Activated T-cell treated with anti-CD3 and anti-CD28 coated beads for 4 hours (primary cell): ENCODE data around the gene FAM9C.
"Not testable (repeated sequence)": the region's sequence is repeated elsewhere in the genome, so short reads cannot be mapped to it uniquely, and the experiment has no call there.

Source experiments
- DNase-seq: peaks from one replicate; pipeline ENCODE4 v3.0.0-alpha.2; 2020

The FAM9C gene

DNA sequence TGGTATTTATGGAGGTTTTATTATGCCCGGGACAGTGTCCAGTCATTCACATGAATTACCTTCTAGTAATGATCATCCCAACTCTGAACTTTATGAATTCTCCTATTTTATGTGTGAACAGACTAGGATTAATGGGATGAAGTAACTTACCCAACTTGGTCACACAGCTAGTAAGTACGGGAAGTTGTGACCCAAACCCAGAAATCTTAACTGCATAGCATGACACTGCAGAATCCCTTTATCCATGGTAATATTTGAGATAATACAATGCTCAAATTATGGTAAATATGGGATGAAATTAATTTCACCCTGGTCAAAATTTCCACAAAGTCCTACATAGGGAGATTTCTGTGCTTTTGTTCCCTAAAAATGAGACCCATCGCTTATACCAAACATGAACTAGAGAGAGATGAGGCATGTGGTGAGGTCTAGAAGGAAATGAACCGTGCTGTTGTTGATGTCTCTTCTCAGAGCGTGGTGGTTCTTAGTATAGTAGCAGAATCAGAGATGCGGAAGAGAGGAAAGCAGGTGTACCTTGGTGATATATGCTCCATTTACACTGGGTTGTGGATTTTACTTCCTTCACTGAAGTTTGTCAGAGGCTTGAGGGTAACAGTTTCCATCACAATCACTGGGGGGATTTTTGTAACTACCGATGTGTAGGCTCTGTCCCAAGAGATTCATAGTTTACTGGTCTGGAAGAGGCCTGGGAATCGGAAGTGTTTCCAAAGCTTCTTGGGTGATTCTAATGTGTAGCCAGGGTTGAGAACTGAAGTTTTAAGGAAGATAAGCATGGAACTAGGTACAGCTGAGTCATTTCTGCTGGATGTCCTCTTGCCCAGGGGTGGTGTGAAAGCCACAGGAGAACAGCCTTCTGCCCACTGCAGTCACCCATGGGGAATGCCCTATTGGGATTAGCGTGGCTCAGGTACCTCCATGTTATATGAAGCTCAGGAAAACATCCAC is 30.2 kb upstream of the FAM9C start:
- no peak for DNase-seq

DNA sequence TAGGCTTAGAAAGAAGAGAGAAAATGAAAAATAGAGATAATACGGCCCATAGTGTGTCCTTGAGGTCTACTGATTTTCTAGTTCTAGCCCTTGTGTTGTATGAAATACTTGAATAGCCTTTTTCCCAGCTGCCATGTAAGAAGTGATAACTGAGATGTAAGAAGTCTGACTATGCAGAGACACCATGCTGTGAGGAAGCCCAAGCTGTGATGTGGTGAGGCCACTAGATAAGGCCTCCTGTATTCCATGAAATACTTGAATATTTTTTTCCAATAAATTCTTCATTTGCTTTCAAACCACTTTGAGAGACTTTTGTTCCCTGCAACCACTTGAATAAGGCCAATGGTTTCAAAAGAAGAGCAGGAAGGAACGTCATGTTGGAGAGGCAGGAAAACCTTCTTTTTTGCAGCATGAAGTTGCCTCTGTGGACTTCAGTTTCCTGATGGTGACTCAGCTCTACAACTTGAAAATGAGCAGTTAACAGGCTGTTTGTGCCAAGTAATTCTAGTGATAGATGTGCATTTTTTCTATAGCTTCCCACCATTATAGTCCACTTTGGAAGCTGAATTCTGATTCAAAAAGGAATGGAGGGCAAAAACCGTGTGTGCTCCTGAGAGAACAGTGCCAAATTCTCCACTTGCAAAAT is 25.5 kb upstream of the FAM9C start:
- DNase-seq, result no peak

DNA sequence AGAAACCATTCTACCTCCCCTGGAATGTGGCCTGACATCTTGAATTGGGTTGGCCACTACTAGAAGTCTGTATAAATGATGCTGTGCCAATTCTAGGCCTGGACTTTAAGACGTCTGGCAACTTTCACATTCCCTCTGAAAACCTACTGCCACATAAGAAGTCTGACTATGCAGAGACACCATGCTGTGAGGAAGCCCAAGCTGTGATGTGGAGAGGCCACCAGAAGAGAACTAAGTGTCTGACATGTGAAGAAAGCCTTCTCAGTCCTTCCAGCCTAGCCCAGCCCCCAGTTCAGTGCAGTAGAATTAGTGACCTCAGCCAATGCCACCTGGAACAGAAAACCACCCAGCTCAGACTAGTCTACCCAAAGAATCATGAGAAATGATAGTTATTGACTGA is 24.2 kb upstream of the FAM9C start:
- DNase-seq, result no peak

DNA sequence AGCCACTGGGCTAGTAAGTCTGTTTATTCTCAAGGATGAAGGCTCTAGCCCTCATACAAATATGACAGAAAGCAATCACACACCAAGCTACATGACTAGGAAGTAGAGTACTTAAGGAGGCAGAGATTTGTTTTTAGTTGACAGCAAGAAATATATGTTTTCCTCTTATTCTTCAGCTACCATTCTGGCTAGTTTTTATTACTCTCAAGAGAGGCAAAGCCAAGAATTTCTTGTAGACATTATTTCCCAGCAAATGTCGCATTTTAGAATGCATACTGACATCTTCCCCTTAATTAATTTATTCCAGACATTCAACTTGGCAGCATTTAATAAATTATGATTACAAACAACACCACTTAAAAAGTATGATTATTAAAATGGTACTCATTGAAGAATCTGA is 23.4 kb upstream of the FAM9C start:
- DNase-seq, result no peak

DNA sequence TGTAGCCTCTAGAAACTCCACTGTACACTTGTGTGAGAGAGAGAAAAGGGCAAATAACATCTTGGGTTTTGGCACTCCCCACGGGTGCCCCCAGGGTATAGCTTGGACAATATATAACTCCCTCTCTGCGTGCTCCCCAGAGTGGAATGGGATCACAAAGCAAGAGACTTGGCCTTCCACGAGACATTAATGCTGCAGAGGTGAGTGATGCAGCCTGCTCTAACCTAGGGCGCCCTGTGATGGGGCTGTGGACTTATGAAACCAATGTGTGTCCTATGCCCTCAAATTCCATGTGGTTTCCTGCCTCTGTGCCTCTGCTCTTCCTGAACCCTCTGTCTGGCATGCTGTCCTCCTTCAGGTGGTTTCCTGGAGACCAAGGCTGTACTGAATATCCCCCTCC is 22.0 kb upstream of the FAM9C start:
- DNase-seq, result no peak

DNA sequence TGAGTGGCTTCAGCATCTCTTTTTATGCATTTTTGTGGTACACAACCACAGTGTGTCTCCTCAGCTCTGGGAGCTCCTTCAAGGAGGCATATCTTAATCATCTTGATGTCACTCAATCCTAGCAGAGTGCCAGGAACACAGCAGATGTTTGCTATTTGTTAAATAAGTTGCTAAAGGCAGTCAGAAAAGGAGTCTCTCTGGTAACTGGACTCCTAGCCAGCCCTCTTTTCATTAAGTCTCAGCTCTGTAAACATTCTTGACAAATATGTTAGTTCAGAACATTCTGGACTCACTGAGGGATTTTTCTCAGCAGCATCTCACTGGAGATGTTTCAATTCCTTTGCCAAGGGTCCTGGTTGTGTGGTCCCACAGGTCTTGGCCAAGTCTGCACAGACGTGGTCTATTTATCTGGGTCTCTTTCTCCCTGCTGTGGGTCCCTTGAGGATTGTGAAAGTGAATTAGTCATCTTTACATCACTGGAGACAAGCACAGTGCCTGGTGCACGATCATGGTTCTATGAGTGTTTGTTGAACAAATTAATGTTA is 20.3 kb upstream of the FAM9C start:
- no peak for DNase-seq

DNA sequence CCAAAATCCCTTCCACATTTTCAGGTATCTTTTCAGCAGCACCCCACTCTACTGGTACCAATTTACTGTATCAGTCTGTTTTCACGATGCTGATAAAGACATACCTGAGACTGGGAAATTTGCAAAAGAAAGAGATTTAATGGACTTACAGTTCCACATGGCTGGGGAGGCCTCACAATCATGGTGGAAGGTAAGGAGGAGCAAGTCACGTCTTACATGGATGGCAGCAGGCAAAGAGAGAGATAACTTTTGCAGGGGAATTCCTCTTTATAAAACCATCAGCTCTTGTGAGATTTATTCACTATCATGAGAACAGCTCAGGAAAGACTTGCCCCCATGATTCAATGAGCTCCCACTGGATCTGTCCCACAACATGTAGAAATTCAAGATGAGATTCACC is 18.7 kb upstream of the FAM9C start:
- not testable (repeated sequence) for DNase-seq

DNA sequence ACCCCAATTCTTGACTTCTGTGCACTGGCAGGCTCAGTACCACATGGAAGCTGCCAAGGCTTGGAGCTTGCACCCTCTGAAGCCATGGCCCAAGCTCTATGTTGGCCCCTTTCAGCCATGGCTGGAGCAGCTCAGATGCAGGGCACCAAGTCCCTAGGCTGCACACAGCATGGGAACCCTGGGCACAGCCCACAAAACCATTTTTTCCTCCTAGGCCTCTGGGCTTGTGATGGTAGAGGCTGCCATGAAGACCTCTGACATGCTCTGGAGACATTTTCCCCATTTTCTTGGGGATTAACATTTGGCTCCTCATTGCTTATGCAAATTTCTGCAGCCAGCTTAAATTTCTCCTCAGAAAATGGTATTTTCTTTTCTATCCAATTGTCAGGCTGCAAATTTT is 17.9 kb upstream of the FAM9C start:
- DNase-seq, result not testable (repeated sequence)

DNA sequence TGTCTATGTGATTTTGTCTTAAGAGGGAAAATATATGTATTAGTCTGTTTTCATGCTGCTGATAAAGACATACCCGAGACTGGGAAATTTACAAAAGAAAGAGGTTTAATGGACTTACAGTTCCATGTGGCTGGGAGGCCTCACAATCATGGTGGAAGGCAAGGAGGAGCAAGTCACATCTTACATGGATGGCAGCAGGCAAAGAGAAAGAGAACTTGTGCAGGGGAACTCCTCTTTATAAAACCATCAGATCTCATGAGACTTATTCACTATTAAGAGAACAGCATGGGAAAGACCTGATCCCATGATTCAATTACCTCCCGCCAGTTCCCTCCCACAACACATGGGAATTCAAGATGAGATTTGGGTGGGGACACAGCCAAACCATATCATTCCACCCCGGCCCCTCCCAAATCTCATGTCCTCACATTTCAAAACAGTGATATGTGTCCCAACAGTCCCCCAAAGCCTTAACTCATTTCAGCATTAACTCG is 16.8 kb upstream of the FAM9C start:
- DNase-seq, result not testable (repeated sequence)

DNA sequence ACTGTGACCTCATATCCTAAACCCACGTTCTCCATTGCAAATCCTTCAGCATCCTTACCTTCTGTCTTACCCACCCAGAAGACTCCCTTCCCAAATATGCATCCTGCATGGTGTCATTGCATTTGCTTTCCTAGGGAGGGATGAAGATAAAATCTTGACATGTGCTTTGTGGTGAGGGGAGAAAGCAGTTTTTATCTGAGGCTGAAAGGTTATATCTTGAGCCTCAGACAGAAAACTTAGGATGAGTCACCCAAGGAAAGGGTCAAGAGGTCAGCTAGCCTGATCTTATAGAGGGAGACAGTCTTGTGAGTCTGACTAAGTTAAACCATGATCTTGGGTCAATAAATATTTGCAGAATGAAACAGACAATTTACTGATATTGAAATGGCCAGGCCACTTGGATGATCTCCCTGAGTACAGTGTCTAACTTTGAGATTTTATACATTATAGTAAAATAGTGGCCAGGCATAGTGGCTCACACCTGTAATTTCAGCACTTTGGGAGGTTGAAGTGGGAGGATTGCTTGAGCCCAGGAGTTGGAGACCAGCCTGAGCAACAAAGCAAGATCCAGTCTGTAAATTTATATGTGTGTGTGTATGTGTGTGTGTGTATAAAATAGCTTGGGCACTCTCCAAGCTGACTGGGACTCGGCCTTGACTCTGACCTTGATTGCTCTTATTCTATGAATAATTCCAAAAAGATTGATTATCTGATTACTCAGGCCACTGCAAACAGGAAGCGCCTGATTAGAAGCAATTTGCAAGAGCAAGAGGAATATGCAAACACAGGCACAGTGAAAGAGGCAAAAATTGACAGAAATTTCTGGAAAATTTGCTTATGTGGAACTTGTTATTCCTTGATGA is 15.4 kb upstream of the FAM9C start:
- no peak for DNase-seq

DNA sequence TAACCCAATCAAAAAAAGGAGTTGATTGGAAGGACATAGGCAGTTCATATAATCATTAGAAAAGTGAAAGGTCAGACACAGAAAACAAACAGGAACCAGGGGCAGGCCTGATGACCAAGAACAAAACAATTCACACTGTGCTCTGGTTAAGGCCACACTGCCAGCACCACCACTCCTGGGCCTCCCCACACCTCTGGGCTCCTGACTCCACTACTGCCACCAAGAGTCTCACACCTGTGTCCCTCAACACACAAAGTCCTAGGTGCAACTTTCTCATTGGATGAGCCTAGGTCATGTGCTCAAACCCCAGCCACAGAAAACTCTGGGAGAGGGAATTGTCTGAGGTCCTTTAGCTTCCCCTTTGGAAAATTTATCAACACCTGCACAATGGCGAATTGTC is 11.1 kb upstream of the FAM9C start:
- no peak for DNase-seq

DNA sequence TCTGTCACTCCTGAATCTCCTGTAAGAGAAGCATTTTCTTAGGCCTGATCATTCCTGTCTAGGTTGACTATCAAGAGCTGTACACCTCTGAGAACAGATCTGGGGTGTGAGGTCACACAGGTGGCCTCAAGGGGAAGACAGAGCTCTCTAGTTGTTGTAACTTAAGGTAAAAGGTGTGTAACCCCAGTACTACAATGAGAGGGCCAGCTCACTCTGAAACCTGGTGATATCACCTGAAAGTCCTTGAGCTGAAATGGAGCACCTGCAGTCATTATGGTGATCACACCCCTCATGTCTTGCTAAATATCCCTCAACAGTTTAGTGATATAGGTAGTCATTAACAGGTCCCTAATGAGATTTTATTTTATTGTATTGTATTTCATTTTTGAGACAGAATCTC is 8.8 kb upstream of the FAM9C start:
- DNase-seq, result no peak

DNA sequence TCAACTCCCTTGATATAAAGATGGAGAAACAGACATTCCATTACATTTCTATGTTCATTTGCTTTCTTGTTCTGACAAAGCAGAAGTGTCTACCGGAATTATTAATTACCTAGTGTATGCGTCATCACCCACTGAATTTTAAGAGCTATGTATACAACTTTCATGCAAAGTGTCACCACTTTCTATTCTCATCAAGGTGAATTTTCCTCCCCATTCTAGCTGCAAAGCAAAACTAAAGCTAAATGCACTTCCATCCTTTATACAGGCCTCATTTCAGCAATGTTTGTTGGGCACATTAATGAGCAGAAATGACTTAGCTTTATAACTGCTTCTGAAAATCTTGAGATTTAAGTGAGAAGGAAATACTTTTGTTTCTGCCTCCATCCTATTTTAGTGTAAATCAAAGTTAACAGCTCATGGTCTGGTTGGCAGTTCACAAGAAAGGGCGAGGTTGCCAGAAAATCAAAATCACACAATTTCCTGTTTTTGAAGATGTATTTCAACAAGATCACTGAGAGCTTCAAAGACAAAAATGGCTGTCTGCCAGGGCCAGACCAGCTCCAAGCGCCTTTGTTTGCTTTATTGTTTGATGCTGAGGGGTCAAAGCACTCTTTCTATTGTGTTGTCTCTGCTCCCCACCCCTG is 7.2 kb upstream of the FAM9C start:
- no peak for DNase-seq

DNA sequence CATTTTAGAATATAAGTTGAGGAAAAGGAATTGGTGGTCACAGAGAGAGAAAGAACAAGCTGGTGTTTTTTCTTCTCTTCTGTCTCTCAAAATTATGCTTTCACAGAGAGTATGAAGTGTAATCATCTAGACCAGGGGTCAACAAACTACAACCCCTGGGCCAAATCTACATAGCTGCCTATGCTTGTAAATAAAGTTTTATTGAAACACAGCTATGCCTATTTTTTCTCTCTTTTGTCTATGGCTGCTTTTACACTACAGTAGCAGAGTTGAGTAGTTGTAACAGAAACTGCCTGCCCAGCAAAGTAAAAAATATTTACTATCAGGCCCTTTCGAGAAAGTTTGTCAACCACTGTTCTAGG is 6.7 kb upstream of the FAM9C start:
- no peak for DNase-seq

DNA sequence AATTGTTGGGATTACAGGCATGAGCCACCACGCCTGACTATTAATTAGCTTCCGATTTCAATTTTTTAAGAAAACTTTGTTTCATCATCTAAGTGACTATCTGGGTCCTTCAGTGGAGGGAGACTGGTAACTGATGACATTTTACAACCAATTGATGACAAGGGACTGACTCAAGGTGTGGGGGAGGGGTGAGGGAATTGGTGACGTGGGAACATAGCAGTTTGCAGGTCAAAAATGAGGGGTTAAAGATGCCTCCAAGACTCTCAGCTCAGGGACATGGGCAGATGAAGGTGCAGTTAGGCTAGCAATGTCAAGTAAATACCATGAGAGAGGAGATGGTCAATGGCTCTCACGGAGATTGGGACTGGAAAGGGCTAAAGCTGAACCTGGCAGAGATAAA is 5.7 kb upstream of the FAM9C start:
- DNase-seq, result no peak

DNA sequence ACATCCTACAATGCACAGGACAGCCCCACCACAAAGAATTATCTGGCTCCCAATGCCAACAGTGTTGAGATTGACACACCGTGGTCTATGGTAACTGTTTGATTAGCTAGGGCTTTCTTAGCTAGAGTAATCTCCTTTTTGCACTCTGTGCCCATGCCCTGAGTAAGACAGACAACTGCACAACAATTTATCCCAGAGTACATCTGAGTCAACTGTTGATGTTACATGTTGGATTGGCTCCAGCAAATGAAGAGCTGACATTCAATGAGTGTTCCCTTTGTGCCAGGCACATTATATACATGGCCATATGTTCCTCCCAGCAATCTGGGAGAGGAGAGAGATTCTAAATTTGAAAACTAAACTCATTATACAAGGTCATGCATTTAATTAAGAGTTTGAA is 3.9 kb upstream of the FAM9C start:
- DNase-seq, result no peak

DNA sequence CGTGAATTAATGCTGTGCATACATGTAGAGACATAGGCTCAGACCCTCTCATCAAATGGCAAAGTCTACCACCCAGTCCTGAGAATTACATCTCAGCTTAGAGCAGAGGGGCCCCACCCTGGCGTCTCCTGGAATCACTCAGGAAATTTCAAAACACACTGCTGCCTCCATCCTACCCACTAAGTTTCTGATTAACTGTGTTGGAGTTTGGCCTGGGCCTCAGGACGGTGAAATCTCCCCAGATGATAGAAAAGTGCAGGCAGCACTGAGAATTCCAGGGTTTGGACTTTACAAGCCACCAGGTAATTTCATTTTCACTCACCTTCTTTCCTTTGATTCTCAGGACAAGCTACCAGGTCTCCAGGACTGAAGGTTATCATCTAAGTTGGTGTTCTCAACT is 3.3 kb upstream of the FAM9C start:
- DNase-seq, result no peak

DNA sequence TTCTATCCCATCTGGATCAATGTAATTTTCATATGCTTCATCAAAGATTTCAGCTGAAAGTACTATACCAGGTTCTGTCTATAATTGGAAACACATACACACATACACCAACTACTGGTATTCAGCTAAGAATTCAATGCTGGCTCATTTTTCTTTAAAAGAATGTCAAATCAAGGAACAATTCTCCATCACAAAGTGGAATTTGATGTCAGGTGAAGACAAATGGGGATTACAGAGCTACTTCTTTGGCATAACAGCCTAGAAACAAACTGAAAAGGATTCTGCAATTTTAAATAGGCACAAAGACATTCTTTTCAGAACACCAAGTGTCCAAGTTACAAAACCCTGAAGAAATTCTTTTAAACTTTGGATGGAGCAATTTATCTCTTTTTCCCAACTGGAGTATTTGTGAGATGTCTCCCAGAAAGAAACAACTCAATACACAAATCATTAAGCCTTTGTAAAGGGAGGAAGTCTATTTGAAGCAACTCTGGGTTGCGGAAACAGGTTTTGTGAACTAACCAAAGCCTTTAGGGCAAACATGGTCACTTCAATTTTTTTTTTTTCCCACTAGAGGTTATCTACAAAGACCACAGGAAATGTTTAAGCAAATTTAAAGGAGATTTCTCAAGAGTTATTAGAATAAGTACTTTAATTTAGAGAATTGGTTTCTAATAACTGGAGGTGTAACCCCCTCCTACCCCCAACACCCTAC is 1.9 kb upstream of the FAM9C start:
- no peak for DNase-seq

DNA sequence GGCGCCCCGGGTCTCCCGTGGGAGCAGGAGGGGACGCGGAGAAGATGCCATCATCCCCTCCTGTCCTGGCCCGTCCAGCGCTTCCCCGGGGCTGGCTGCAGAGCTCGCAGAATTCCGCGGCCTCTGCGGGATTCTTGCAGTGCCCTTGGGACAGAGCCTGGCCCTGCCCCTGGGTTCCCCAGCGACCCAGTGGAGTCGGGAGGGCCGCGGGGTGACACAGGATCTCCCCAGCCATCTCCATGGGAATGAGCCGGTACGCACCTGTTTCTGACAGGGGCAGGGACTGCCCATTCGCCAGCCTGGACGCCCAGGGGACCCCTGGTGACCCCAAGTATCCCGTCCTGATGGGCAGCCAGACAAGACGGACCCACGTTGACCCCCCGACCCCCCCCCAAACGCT is 482 bp downstream of the FAM9C start:
- no peak for DNase-seq

DNA sequence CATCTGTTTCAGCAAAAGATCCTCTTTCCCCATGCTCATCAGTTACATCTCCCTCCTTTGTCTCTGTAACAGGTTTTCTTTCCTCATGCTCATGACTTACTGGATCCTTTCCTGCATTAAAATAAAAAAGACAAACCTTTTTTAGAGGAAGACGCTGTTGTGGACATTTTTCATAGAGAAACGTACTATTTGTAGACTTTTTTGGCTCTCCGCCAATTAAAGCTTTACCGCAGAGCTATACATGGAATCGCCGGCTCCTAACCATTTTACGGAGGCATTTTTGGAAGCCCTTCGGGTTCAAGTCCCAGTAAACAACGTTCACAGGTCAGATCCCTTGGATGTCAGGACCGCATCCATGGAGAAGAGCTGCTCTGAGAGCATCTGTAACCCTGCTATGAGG is 1.3 kb downstream of the FAM9C start:
- no peak for DNase-seq

DNA sequence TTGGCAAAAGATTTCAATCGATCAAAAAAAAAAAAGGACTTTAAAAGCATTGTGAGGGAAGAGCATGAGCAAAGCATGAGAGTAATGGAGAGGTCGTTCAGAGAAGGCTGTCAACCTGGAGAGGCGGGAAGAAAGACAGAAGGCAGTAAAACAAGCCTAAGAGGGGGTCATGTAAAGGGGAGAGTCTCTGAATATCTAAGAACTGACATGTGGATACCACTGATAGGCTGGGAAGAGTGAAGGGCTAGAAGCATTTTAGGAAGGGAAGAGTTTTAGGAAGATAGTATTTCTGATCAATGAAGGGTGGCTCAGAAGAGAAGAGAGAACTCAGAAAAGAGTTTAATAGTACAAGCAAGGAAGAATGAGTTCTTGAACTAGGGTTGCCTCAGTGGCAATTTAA is 7.5 kb downstream of the FAM9C start:
- DNase-seq, result no peak

DNA sequence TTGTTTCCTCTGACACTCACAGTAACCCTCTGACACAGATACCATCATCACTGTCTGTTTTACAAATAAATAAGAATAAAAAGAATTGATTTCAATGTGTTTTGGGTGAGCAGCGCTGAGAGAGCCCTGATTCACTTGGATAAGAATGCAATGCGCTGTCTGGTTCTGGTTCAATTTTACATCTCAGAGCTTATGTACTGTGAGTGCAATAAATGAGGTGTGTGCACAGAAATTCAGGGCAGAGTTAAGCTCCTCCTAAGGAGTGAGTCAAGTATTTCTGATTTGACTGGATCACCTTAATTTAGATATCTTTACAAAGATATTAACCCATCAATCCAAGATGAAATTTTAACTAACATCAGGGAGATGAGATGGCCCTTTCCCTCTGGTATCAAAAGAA is 11.2 kb downstream of the FAM9C start:
- no peak for DNase-seq
